Neural cell (in vitro differentiated cells): ENCODE measurements around the gene ARHGEF17. TPM values are rescaled to one million over a fixed set of nuclear protein-coding genes. Genes with fewer than 3 reads are reported as not detected.

Experiments used
- H2AFZ ChIP-seq: fragments of 200-600, 300-800 bp; sonication (generic), shearing (Covaris generic); 2 replicates; pipeline ENCODE4 v1.6.0; 2014; ENCODE audit warnings: low read depth, mild to moderate bottlenecking, antibody characterized with exemption, low read length, moderate library complexity
- H3F3A ChIP-seq: fragments of 200-600 bp; shearing (Covaris generic); 2 replicates; pipeline ENCODE4 v1.6.1; 2016; ENCODE audit warnings: mild to moderate bottlenecking, moderate library complexity, mixed read lengths, antibody characterized with exemption, low read length; ENCODE audit not compliant: insufficient read depth, poor library complexity, severe bottlenecking
- H3K27ac ChIP-seq: fragments of 200-600, 300-800 bp; sonication (generic), shearing (Covaris generic); 2 replicates; pipeline ENCODE4 v1.5.1; 2014; ENCODE audit warnings: mild to moderate bottlenecking, low read length, moderate library complexity
- H3K27me3 ChIP-seq: fragments of 300-800, 200-600 bp; sonication (generic), shearing (Covaris generic); 2 replicates; pipeline ENCODE4 v1.6.0; 2014; ENCODE audit warnings: mild to moderate bottlenecking, low read depth, low read length, moderate library complexity; ENCODE audit not compliant: insufficient read depth
- H3K36me3 ChIP-seq: fragments of 300-800, 200-600 bp; sonication (generic), shearing (Covaris generic); 2 replicates; pipeline ENCODE4 v1.5.1; 2014; ENCODE audit warnings: mild to moderate bottlenecking, antibody characterized with exemption, low read length, moderate library complexity; ENCODE audit not compliant: insufficient read depth
- H3K4me2 ChIP-seq: fragments of 300-800, 200-600 bp; sonication (generic), shearing (Covaris generic); 2 replicates; pipeline ENCODE4 v1.6.0; 2014; ENCODE audit warnings: mild to moderate bottlenecking, low read length
- H3K4me3 ChIP-seq: fragments of 300-800, 200-600 bp; sonication (generic), shearing (Covaris generic); 2 replicates; pipeline ENCODE4 v1.5.1; 2014; ENCODE audit warnings: mild to moderate bottlenecking, low read length, moderate library complexity
- H3K79me2 ChIP-seq: fragments of 200-600 bp; shearing (Covaris generic); replicated peaks from 2 replicates; pipeline ENCODE4 v1.6.0; 2014; ENCODE audit warnings: mild to moderate bottlenecking, low read length, moderate library complexity; ENCODE audit not compliant: insufficient read depth
- H3K9ac ChIP-seq: fragments of 300-800, 200-600 bp; sonication (generic), shearing (Covaris generic); 2 replicates; pipeline ENCODE4 v1.6.1; 2016; ENCODE audit warnings: mild to moderate bottlenecking, low read length, mixed read lengths
- H3K9me2 ChIP-seq: fragments of 200-600 bp; shearing (Covaris generic); 2 replicates; pipeline ENCODE4 v1.6.1; 2016; ENCODE audit warnings: mild to moderate bottlenecking, low read length, mixed read lengths; ENCODE audit not compliant: insufficient read depth
- H3K9me3 ChIP-seq: fragments of 200-600, 300-800 bp; sonication (generic), shearing (Covaris generic); 2 replicates; pipeline ENCODE4 v1.6.1; 2016; ENCODE audit warnings: mild to moderate bottlenecking, mixed run types, low read length, moderate library complexity, mixed read lengths
- H4K20me1 ChIP-seq: fragments of 200-600 bp; shearing (Covaris generic); 2 replicates; pipeline ENCODE4 v1.6.1; 2016; ENCODE audit warnings: mild to moderate bottlenecking, mixed run types; ENCODE audit not compliant: insufficient read depth
- CTCF ChIP-seq: fragments of 450-650 bp; IDR thresholded peaks from 2 replicates; pipeline ENCODE4 v1.5.1; 2014; ENCODE audit warnings: antibody characterized with exemption, mild to moderate bottlenecking, moderate library complexity; ENCODE audit not compliant: poor library complexity, severe bottlenecking
- EP300 ChIP-seq: fragments of 450-650 bp; conservative IDR thresholded peaks from 2 replicates; pipeline ENCODE4 v1.6.1; 2014; ENCODE audit warnings: antibody characterized with exemption, mild to moderate bottlenecking, moderate library complexity; ENCODE audit not compliant: poor library complexity, severe bottlenecking
- EZH2 ChIP-seq: fragments of 200-600, 300-800 bp; shearing (Covaris generic), sonication (generic); IDR thresholded peaks from 2 replicates; pipeline ENCODE4 v1.6.1; 2014; ENCODE audit warnings: antibody characterized with exemption, low read length, borderline replicate concordance, mild to moderate bottlenecking; ENCODE audit not compliant: insufficient read depth, poor library complexity, severe bottlenecking
- MXI1 ChIP-seq: fragments of 450-650 bp; conservative IDR thresholded peaks from 2 replicates; pipeline ENCODE4 v1.6.1; 2014; ENCODE audit warnings: antibody characterized with exemption, mild to moderate bottlenecking; ENCODE audit not compliant: poor library complexity, severe bottlenecking
- POLR2AphosphoS5 ChIP-seq: IDR thresholded peaks from 2 replicates; pipeline ENCODE4 v1.6.1; 2012
- RAD21 ChIP-seq: fragments of 450-650 bp; conservative IDR thresholded peaks from 2 replicates; pipeline ENCODE4 v1.6.1; 2014; ENCODE audit warnings: antibody characterized with exemption, mild to moderate bottlenecking, moderate library complexity
- REST ChIP-seq: IDR thresholded peaks from 2 replicates; pipeline ENCODE4 v1.6.1; 2012; ENCODE audit warnings: borderline replicate concordance
- SMC3 ChIP-seq: fragments of 450-650 bp; conservative IDR thresholded peaks from 2 replicates; pipeline ENCODE4 v1.6.1; 2014; ENCODE audit warnings: antibody characterized with exemption, mild to moderate bottlenecking, moderate library complexity; ENCODE audit not compliant: poor library complexity
- TAF1 ChIP-seq: IDR thresholded peaks from 2 replicates; pipeline ENCODE4 v1.6.1; 2012; ENCODE audit warnings: low read depth
- polyA plus RNA-seq: library from polyadenylated mRNA; depleted of rRNA; stranded (reverse); fragments of >200 nt; gene quantifications from 2 replicates; pipeline ENCODE4 v1.2.3, GENCODE V29; 2014

Gene ARHGEF17
- polyA plus RNA-seq, 1 donor from 2014 or later = 7.9 TPM

GRCh38 chr11:73259406-73260126 is 48.5 kb upstream of the ARHGEF17 start:
- no peaks in the 10 kb centered on the region for H3K9me2 ChIP-seq
- no peak overlapping the region for H3K4me3 ChIP-seq
- H4K20me1 ChIP-seq = no peaks in the 10 kb centered on the region
- H3K36me3 ChIP-seq = no peaks in the 10 kb centered on the region
- H3K4me2 ChIP-seq = no peak overlapping the region
- H3K9me3 ChIP-seq = no peaks in the 10 kb centered on the region
- H2AFZ ChIP-seq = no peak overlapping the region
- TF ChIP-seq POLR2AphosphoS5 (no peak), REST (no peak)
- no peak overlapping the region for H3K9ac ChIP-seq
- H3K27ac ChIP-seq = no peak overlapping the region
- H3K27me3 ChIP-seq = peaks cover 4% of the 10 kb centered on the region
- no peaks in the 10 kb centered on the region for H3K79me2 ChIP-seq
- no peaks in the 10 kb centered on the region for H3F3A ChIP-seq

GRCh38 chr11:73260127-73260457 is 48.0 kb upstream of the ARHGEF17 start:
- Histone ChIP-seq H4K20me1 (no peaks in the 10 kb centered on the region), H3K9me2 (no peaks in the 10 kb centered on the region), H3F3A (no peaks in the 10 kb centered on the region), H3K27me3 (peaks cover 4% of the 10 kb centered on the region), H3K36me3 (no peaks in the 10 kb centered on the region), H3K9me3 (no peaks in the 10 kb centered on the region), H3K79me2 (no peaks in the 10 kb centered on the region), H3K9ac (no peak overlapping the region), H2AFZ (no peak overlapping the region), H3K4me3 (no peak overlapping the region), H3K27ac (no peak overlapping the region), H3K4me2 (no peak overlapping the region)
- TF ChIP-seq TAF1 = no peak
- no peak for TF ChIP-seq RAD21
- no peak for TF ChIP-seq EZH2
- TF ChIP-seq SMC3 = no peak
- no peak for TF ChIP-seq MXI1
- TF ChIP-seq CTCF = no peak
- TF ChIP-seq POLR2AphosphoS5 = no peak
- TF ChIP-seq REST = no peak
- no peak for TF ChIP-seq EP300
